ENCODE data around the gene CHRNA3. TPM values are rescaled to one million over a fixed set of nuclear protein-coding genes. Genes with fewer than 3 reads are reported as not detected.

CHRNA3 gene
- polyA plus RNA-seq, 1 donor (not counting 4 experiments of a cell fraction or from before 2014, with no cell fraction given), result not detected

DNA sequence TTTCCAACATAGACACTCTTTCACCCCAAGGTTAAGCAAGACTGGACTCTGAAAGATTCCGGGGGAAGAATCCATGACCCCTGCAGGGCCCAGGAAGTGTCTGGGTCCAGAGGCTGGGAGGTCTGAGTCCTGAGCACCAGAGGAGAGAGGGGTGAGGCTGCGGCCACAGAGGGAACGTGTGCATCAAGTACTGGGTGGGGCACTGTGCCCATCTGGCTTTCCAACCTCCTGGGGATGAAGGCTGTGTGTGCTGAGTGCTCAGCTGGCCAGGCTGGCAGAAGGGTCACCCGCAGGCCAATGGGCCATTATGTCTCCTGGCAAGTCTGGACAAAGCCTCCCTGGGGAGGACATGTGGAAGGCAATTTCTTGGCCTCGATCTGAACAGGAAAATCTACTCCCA lies 3.3 kb downstream of the CHRNA3 start:
- H3K9ac ChIP-seq (ENCODE audit: control insufficient read depth, extremely low read depth, insufficient read depth, low read length), result no peak overlapping the region
- no peak overlapping the region for H3K27ac ChIP-seq (ENCODE audit: control insufficient read depth, insufficient read depth, low read length)
- dilution Hi-C loops (cut with MboI; ENCODE audit: extremely low pct_ligation_motif_present, low sequenced_read_pairs), result no loop called here
- no peaks in the 10 kb centered on the region for H3K36me3 ChIP-seq (ENCODE audit: control insufficient read depth in 2 of 2, extremely low read depth in 1 of 2, insufficient read depth in 2 of 2, low read length in 2 of 2)
- H3K9me3 ChIP-seq (ENCODE audit: control insufficient read depth, low read depth, low read length), result no peaks in the 10 kb centered on the region
- H3K4me2 ChIP-seq (ENCODE audit: control insufficient read depth, extremely low read depth, insufficient read depth, low read depth, low read length), result no peak overlapping the region
- H3K27me3 ChIP-seq (ENCODE audit: control insufficient read depth, extremely low read depth, insufficient read depth, low read length), result peaks cover 38% of the 10 kb centered on the region
- DNase-seq (ENCODE audit: low read depth, low spot score), result no peak
- H3K79me2 ChIP-seq (ENCODE audit: control insufficient read depth, insufficient read depth, low read length), result no peaks in the 10 kb centered on the region
- H3K9me1 ChIP-seq (ENCODE audit: control insufficient read depth, extremely low read depth, insufficient read depth, low read length), result no peaks in the 10 kb centered on the region
- FAIRE-seq, result no peak
- no peaks in the 10 kb centered on the region for H3K4me1 ChIP-seq (ENCODE audit: control insufficient read depth, extremely low read depth, insufficient read depth, low read length)
- no peaks in the 10 kb centered on the region for H4K20me1 ChIP-seq (ENCODE audit: control insufficient read depth, extremely low read depth, insufficient read depth, low read length)
- no peak for TF ChIP-seq EZH2 (IDR thresholded peaks at IDR 0.05; ENCODE audit: low read length)
- TF ChIP-seq, protein P1, sequence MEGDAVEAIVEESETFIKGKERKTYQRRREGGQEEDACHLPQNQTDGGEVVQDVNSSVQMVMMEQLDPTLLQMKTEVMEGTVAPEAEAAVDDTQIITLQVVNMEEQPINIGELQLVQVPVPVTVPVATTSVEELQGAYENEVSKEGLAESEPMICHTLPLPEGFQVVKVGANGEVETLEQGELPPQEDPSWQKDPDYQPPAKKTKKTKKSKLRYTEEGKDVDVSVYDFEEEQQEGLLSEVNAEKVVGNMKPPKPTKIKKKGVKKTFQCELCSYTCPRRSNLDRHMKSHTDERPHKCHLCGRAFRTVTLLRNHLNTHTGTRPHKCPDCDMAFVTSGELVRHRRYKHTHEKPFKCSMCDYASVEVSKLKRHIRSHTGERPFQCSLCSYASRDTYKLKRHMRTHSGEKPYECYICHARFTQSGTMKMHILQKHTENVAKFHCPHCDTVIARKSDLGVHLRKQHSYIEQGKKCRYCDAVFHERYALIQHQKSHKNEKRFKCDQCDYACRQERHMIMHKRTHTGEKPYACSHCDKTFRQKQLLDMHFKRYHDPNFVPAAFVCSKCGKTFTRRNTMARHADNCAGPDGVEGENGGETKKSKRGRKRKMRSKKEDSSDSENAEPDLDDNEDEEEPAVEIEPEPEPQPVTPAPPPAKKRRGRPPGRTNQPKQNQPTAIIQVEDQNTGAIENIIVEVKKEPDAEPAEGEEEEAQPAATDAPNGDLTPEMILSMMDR (optimal IDR thresholded peaks at IDR 0.05 in 1 of 3, IDR thresholded peaks at IDR 0.05 in 1 of 3, conservative IDR thresholded peaks at IDR 0.05 in 1 of 3; ENCODE audit: extremely low read depth in 1 of 3, insufficient read depth in 2 of 3, low read length in 3 of 3), result no peak
- H3K4me3 ChIP-seq (ENCODE audit: control insufficient read depth in 2 of 3, extremely low read depth in 1 of 3, insufficient read depth in 2 of 3, low read depth in 1 of 3, low read length in 3 of 3), result no peak overlapping the region
- H2AFZ ChIP-seq (ENCODE audit: control insufficient read depth, low read length), result no peak overlapping the region

DNA sequence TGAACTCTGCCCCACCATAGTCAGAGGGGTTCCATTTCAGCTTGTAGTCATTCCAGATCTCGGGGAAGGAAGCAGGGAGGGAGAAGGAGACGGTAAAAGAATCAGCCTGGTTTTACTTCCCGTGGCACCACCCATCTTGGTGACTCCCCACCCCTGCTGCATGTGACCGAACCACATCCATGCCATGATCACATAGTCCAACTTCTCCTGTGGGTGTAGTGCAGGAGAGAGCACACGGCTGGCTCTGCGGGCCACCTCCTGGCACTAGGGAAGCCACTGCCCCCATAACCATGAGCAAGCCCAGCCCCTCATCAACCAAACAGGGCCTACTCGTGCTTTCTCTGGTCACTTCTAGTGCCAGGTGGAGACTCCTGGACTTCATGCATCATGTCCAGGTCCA lies 3.7 kb downstream of the CHRNA3 start:
- dilution Hi-C loops (cut with MboI; ENCODE audit: extremely low pct_ligation_motif_present, low sequenced_read_pairs), result no loop called here
- H3K4me1 ChIP-seq (ENCODE audit: control insufficient read depth, extremely low read depth, insufficient read depth, low read length), result no peaks in the 10 kb centered on the region
- no peaks in the 10 kb centered on the region for H3K9me1 ChIP-seq (ENCODE audit: control insufficient read depth, extremely low read depth, insufficient read depth, low read length)
- H3K9ac ChIP-seq (ENCODE audit: control insufficient read depth, extremely low read depth, insufficient read depth, low read length), result no peak overlapping the region
- H3K9me3 ChIP-seq (ENCODE audit: control insufficient read depth, low read depth, low read length), result no peaks in the 10 kb centered on the region
- H3K27ac ChIP-seq (ENCODE audit: control insufficient read depth, insufficient read depth, low read length), result no peak overlapping the region
- no peak for DNase-seq (ENCODE audit: low read depth, low spot score)
- FAIRE-seq, result no peak
- no peak overlapping the region for H3K4me2 ChIP-seq (ENCODE audit: control insufficient read depth, extremely low read depth, insufficient read depth, low read depth, low read length)
- H3K36me3 ChIP-seq (ENCODE audit: control insufficient read depth in 2 of 2, extremely low read depth in 1 of 2, insufficient read depth in 2 of 2, low read length in 2 of 2), result no peaks in the 10 kb centered on the region
- no peak for TF ChIP-seq EZH2 (IDR thresholded peaks at IDR 0.05; ENCODE audit: low read length)
- TF ChIP-seq, protein P1 (optimal IDR thresholded peaks at IDR 0.05 in 1 of 3, IDR thresholded peaks at IDR 0.05 in 1 of 3, conservative IDR thresholded peaks at IDR 0.05 in 1 of 3; ENCODE audit: extremely low read depth in 1 of 3, insufficient read depth in 2 of 3, low read length in 3 of 3), result no peak
- H3K4me3 ChIP-seq (ENCODE audit: control insufficient read depth in 2 of 3, extremely low read depth in 1 of 3, insufficient read depth in 2 of 3, low read depth in 1 of 3, low read length in 3 of 3), result no peak overlapping the region
- no peaks in the 10 kb centered on the region for H4K20me1 ChIP-seq (ENCODE audit: control insufficient read depth, extremely low read depth, insufficient read depth, low read length)
- H3K27me3 ChIP-seq (ENCODE audit: control insufficient read depth, extremely low read depth, insufficient read depth, low read length), result peaks cover 34% of the 10 kb centered on the region
- no peak overlapping the region for H2AFZ ChIP-seq (ENCODE audit: control insufficient read depth, low read length)
- H3K79me2 ChIP-seq (ENCODE audit: control insufficient read depth, insufficient read depth, low read length), result no peaks in the 10 kb centered on the region

Measured in keratinocyte (primary cell).